Measurements from ENCODE around the gene CEP78. TPM values are rescaled to one million over a fixed set of nuclear protein-coding genes. Genes with fewer than 3 reads are reported as not detected.

Gene CEP78
- total RNA-seq, 2 donors from 2014 or later: 5.6 to 9.6 TPM

GRCh38 chr9:78249542-78249941, 13.7 kb downstream of the CEP78 start:
- Histone ChIP-seq H3K4me3 (no peak overlapping the region), H3K36me3 (replicated peaks in 1 of 2; ENCODE audit: insufficient read depth in 1 of 2, low read depth in 2 of 2) (no peaks in the 10 kb centered on the region), H3K9me3 (no peaks in the 10 kb centered on the region), H3K27ac (no peak overlapping the region), H3K27me3 (no peaks in the 10 kb centered on the region), H3K4me1 (no peaks in the 10 kb centered on the region)
- intact Hi-C loops (cut with DNase I): no loop called here
- no peak for TF ChIP-seq POLR2A (IDR thresholded peaks at IDR 0.05)
- no peak for TF ChIP-seq CTCF (IDR thresholded peaks at IDR 0.05)
- ATAC-seq (no peak), DNase-seq (no peak)

GRCh38 chr9:78252616-78253015, 16.7 kb downstream of the CEP78 start:
- Histone ChIP-seq H3K4me3 (no peak overlapping the region), H3K9me3 (no peaks in the 10 kb centered on the region), H3K27ac (no peak overlapping the region), H3K27me3 (no peaks in the 10 kb centered on the region), H3K36me3 (replicated peaks in 1 of 2; ENCODE audit: insufficient read depth in 1 of 2, low read depth in 2 of 2) (no peaks in the 10 kb centered on the region), H3K4me1 (no peaks in the 10 kb centered on the region)
- no peak for ATAC-seq
- no peak for DNase-seq
- 90 to 96% methylated on average over 1 of the region's 1 CpG for WGBS, 2 donors
- intact Hi-C loops (cut with DNase I): no loop called here
- TF ChIP-seq CTCF (IDR thresholded peaks at IDR 0.05): no peak
- no peak for TF ChIP-seq POLR2A (IDR thresholded peaks at IDR 0.05)

- WGBS, 2 donors: 78 to 79% methylated on average over 4 of the region's 4 CpGs
Measured at GRCh38 chr9:78253285-78253684, 17.4 kb downstream of the CEP78 start.

GRCh38 chr9:78261403-78262001, 25.6 kb downstream of the CEP78 start:
- Histone ChIP-seq H3K4me1 (peaks cover 17% of the 10 kb centered on the region), H3K27ac (no peak overlapping the region), H3K4me3 (no peak overlapping the region), H3K36me3 (replicated peaks in 1 of 2; ENCODE audit: insufficient read depth in 1 of 2, low read depth in 2 of 2) (no peaks in the 10 kb centered on the region), H3K9me3 (no peaks in the 10 kb centered on the region), H3K27me3 (no peaks in the 10 kb centered on the region)
- no peak for DNase-seq
- 16 to 31% methylated on average over 2 of the region's 2 CpGs for WGBS, 2 donors
- peak; percentile 50 for ATAC-seq
- intact Hi-C loops (cut with DNase I): loop anchor here (10.0 kb wide), 1 partner anchor 103 kb away; no protein-coding TSS in a partner anchor
- no peak for TF ChIP-seq POLR2A (IDR thresholded peaks at IDR 0.05)
- peak; percentile 20 to 74 (median 66) for TF ChIP-seq CTCF (IDR thresholded peaks at IDR 0.05)

More at GRCh38 chr9:78253285-78253684, 17.4 kb downstream of the CEP78 start:
- no peaks in the 10 kb centered on the region for H3K27me3 ChIP-seq
- DNase-seq (no peak), ATAC-seq (no peak)
- no peak for TF ChIP-seq POLR2A (IDR thresholded peaks at IDR 0.05)
- TF ChIP-seq CTCF (IDR thresholded peaks at IDR 0.05): no peak
- H3K36me3 ChIP-seq (replicated peaks in 1 of 2; ENCODE audit: insufficient read depth in 1 of 2, low read depth in 2 of 2): no peaks in the 10 kb centered on the region
- H3K4me3 ChIP-seq: no peak overlapping the region
- no peak overlapping the region for H3K27ac ChIP-seq
- intact Hi-C loops (cut with DNase I): no loop called here
- H3K4me1 ChIP-seq: no peaks in the 10 kb centered on the region
- H3K9me3 ChIP-seq: no peaks in the 10 kb centered on the region

- no peak overlapping the region for H3K4me3 ChIP-seq
- H3K4me1 ChIP-seq: peaks cover 17% of the 10 kb centered on the region
- peak; percentile 72 for ATAC-seq
- no peaks in the 10 kb centered on the region for H3K36me3 ChIP-seq (replicated peaks in 1 of 2; ENCODE audit: insufficient read depth in 1 of 2, low read depth in 2 of 2)
- intact Hi-C loops (cut with DNase I): loop anchor here (10.0 kb wide), 1 partner anchor 102 kb away; no protein-coding TSS in a partner anchor
- H3K27ac ChIP-seq: peak overlapping the region in 1 of 4 donors; percentile 24
- WGBS, 2 donors: 31 to 45% methylated on average over 2 of the region's 2 CpGs
- no peak for DNase-seq
- H3K27me3 ChIP-seq: no peaks in the 10 kb centered on the region
- TF ChIP-seq POLR2A (IDR thresholded peaks at IDR 0.05) (no peak), CTCF (IDR thresholded peaks at IDR 0.05) (no peak)
- no peaks in the 10 kb centered on the region for H3K9me3 ChIP-seq
Measured at GRCh38 chr9:78262655-78263054, 26.8 kb downstream of the CEP78 start.

Data from body of pancreas (tissue), 4 donors.